Ascending aorta (tissue), 2 donors: Measurements from ENCODE around the gene FLNA. TPM values are rescaled to one million over a fixed set of nuclear protein-coding genes. Genes with fewer than 3 reads are reported as not detected.
A peak's percentile ranks its signal among the peaks of the same experiment; 100 is the strongest.

Source experiments
- DNase-seq, 2 donors: peaks; one replicate each; pipeline ENCODE4 v3.0.0-alpha.2; 2019; ENCODE audit warnings: low spot score in 2 of 2
- H3K27ac ChIP-seq, 2 donors: fragments of 200-600 bp; sonication (generic); one replicate each; pipeline ENCODE4 v1.5.1; 2016 to 2017; ENCODE audit warnings: mild to moderate bottlenecking in 1 of 2
- H3K27me3 ChIP-seq: fragments of 200-600 bp; sonication (generic); one replicate; pipeline ENCODE4 v1.5.1; 2017
- H3K36me3 ChIP-seq, 2 donors: fragments of 200-600 bp; sonication (generic); one replicate each; pipeline ENCODE4 v1.5.1; 2016
- H3K4me1 ChIP-seq, 2 donors: fragments of 200-600 bp; sonication (generic); one replicate each; pipeline ENCODE4 v1.5.1; 2016 to 2017; ENCODE audit warnings: mild to moderate bottlenecking in 1 of 2
- H3K4me3 ChIP-seq, 2 donors: fragments of 200-600 bp; sonication (generic); one replicate each; pipeline ENCODE4 v1.5.1; 2016 to 2017; ENCODE audit warnings: mild to moderate bottlenecking in 1 of 2
- H3K9me3 ChIP-seq, 2 donors: fragments of 200-600 bp; sonication (generic); one replicate each; pipeline ENCODE4 v1.5.1; 2016
- CTCF ChIP-seq, 3 experiments: fragments of 200-600 bp in 2 of 3; fragments of 450-650 bp in 1 of 3; sonication (generic) in 2 of 3; IDR thresholded peaks; one replicate each; pipeline ENCODE4 v1.5.1; 2016 to 2019; ENCODE audit warnings: antibody characterized with exemption in 3 of 3, mild to moderate bottlenecking in 1 of 3, moderate library complexity in 1 of 3
- intact Hi-C: fragments of 100-400 bp; cut with DNase I; formaldehyde crosslinking; loops from one replicate; pipeline ENCODE4 v1.15.1; 2023
- total RNA-seq: library from RNA; depleted of rRNA; stranded (reverse); fragments of >200 nt; gene quantifications from one replicate; pipeline ENCODE4 v1.1.0, GENCODE V29; 2016

The FLNA gene
- total RNA-seq, 1 donor from 2014 or later, result 6,152 TPM

GRCh38 chrX:154379569-154379951, 5.1 kb upstream of the FLNA start:
- Histone ChIP-seq H3K9me3 (no peaks in the 10 kb centered on the region), H3K27ac (peak overlapping the region; percentile 96 to 98), H3K4me3 (peak overlapping the region; percentile 64 to 79), H3K36me3 (no peaks in the 10 kb centered on the region), H3K27me3 (no peaks in the 10 kb centered on the region), H3K4me1 (peaks cover 5 to 18% of the 10 kb centered on the region in 2 donors)
- TF ChIP-seq CTCF (IDR thresholded peaks at IDR 0.05), result no peak
- DNase-seq, result no peak
- intact Hi-C loops, result loop anchor here (10.0 kb wide), 1 partner anchor 905 kb away; the partner anchor contains the start of gene HAUS7

- no peaks in the 10 kb centered on the region for H3K9me3 ChIP-seq
- DNase-seq, result peak; percentile 94 to 97
- H3K4me3 ChIP-seq, result peak within 1 kb of the TSS; percentile 64 to 79
- no peaks in the 10 kb centered on the region for H3K27me3 ChIP-seq
- no peak for TF ChIP-seq CTCF (IDR thresholded peaks at IDR 0.05)
- peaks cover 0 to 2% of the 10 kb centered on the region in 2 donors for H3K36me3 ChIP-seq
- H3K27ac ChIP-seq, result peak within 1 kb of the TSS; percentile 97 to 98
- peaks cover 2 to 14% of the 10 kb centered on the region in 2 donors for H3K4me1 ChIP-seq
- intact Hi-C loops, result loop anchor here (10.0 kb wide), 1 partner anchor 904 kb away; the partner anchor contains the start of gene HAUS7
These were observed 4.5 kb upstream of the FLNA start, which contains the start of gene EMD for GRCh38 chrX:154378799-154379568. Gene EMD (plus strand): TSS chrX:154379295. CDS start chrX:154379485, 190 bp downstream.

- H3K4me1 ChIP-seq, result peaks cover 2 to 12% of the 10 kb centered on the region in 2 donors
- H3K4me3 ChIP-seq, result peak overlapping the region; percentile 56 to 77
- intact Hi-C loops, result loop anchor here (10.0 kb wide), 1 partner anchor 903 kb away; the partner anchor contains the start of gene HAUS7
- no peaks in the 10 kb centered on the region for H3K27me3 ChIP-seq
- no peaks in the 10 kb centered on the region for H3K9me3 ChIP-seq
- peaks cover 0 to 9% of the 10 kb centered on the region in 2 donors for H3K36me3 ChIP-seq
- peak overlapping the region; percentile 97 for H3K27ac ChIP-seq
- DNase-seq, result peak in 1 of 2 donors; percentile 98
- TF ChIP-seq CTCF (IDR thresholded peaks at IDR 0.05), result peak in 1 of 3 experiments; percentile 9
These were observed 3.8 kb upstream of the FLNA start for GRCh38 chrX:154378059-154378798.

- H3K4me3 ChIP-seq, result no peak overlapping the region
- TF ChIP-seq CTCF (IDR thresholded peaks at IDR 0.05), result no peak
These were observed 2.3 kb upstream of the FLNA start for GRCh38 chrX:154376774-154377173.

GRCh38 chrX:154375156-154375504, 696 bp upstream of the FLNA start:
- Histone ChIP-seq H3K36me3 (peaks cover 17 to 32% of the 10 kb centered on the region in 2 donors), H3K4me3 (peak overlapping the region; percentile 64 to 91), H3K27me3 (no peaks in the 10 kb centered on the region), H3K4me1 (peaks cover 2 to 7% of the 10 kb centered on the region in 2 donors), H3K27ac (peak overlapping the region; percentile 97), H3K9me3 (no peaks in the 10 kb centered on the region)
- DNase-seq, result no peak
- no peak for TF ChIP-seq CTCF (IDR thresholded peaks at IDR 0.05)
- intact Hi-C loops, result loop anchor here (10.0 kb wide), 1 partner anchor 900 kb away; the partner anchor contains the start of gene HAUS7

More at GRCh38 chrX:154376774-154377173, 2.3 kb upstream of the FLNA start:
- Histone ChIP-seq H3K9me3 (no peaks in the 10 kb centered on the region), H3K36me3 (peaks cover 8 to 21% of the 10 kb centered on the region in 2 donors), H3K4me1 (peaks cover 2 to 7% of the 10 kb centered on the region in 2 donors), H3K27ac (peak overlapping the region; percentile 97), H3K27me3 (no peaks in the 10 kb centered on the region)
- intact Hi-C loops, result loop anchor here (10.0 kb wide), 1 partner anchor 902 kb away; the partner anchor contains the start of gene HAUS7
- DNase-seq, result peak in 1 of 2 donors; percentile 80
